GM11168 (cell line): ENCODE data around the gene NUBP2.

Source experiments
- in situ Hi-C: fragments of 300-500 bp; cut with MboI; formaldehyde crosslinking; loops from one replicate; pipeline ENCODE4 v1.12.0; 2022; ENCODE audit warnings: low sequenced_read_pairs; ENCODE audit not compliant: unreplicated experiment

The NUBP2 gene

GRCh38 chr16:1757714-1758461 is 24.9 kb upstream of the NUBP2 start:
- in situ Hi-C loops: no loop called here

- in situ Hi-C loops: no loop called here
Observed at GRCh38 chr16:1758923-1759322, 23.8 kb upstream of the NUBP2 start.

- in situ Hi-C loops: no loop called here
Observed at GRCh38 chr16:1759511-1759910, 23.2 kb upstream of the NUBP2 start.

- in situ Hi-C loops: no loop called here
Observed at GRCh38 chr16:1760911-1761310, 21.8 kb upstream of the NUBP2 start.

GRCh38 chr16:1761751-1762150 is 21.0 kb upstream of the NUBP2 start:
- in situ Hi-C loops: no loop called here

GRCh38 chr16:1762196-1762878 is 20.4 kb upstream of the NUBP2 start:
- in situ Hi-C loops: no loop called here

GRCh38 chr16:1762879-1763520 is 19.8 kb upstream of the NUBP2 start:
- in situ Hi-C loops: no loop called here

- in situ Hi-C loops: no loop called here
Observed at GRCh38 chr16:1763521-1764511, 18.9 kb upstream of the NUBP2 start.

GRCh38 chr16:1764971-1765370 is 17.8 kb upstream of the NUBP2 start:
- in situ Hi-C loops: no loop called here

- in situ Hi-C loops: no loop called here
Observed at GRCh38 chr16:1765826-1766225, 16.9 kb upstream of the NUBP2 start.

GRCh38 chr16:1766231-1766630 is 16.5 kb upstream of the NUBP2 start:
- in situ Hi-C loops: no loop called here

GRCh38 chr16:1766701-1767100 is 16.1 kb upstream of the NUBP2 start:
- in situ Hi-C loops: no loop called here

GRCh38 chr16:1767116-1767994 is 15.4 kb upstream of the NUBP2 start:
- in situ Hi-C loops: no loop called here

GRCh38 chr16:1768061-1768766 is 14.5 kb upstream of the NUBP2 start:
- in situ Hi-C loops: no loop called here

GRCh38 chr16:1768767-1769401 is 13.9 kb upstream of the NUBP2 start:
- in situ Hi-C loops: no loop called here

- in situ Hi-C loops: no loop called here
Observed at GRCh38 chr16:1769402-1770300, 13.1 kb upstream of the NUBP2 start.
